ENCODE data around the gene FKBP9.
A peak's percentile ranks its signal among the peaks of the same experiment; 100 is the strongest.
"Not testable (repeated sequence)": the region's sequence is repeated elsewhere in the genome, so short reads cannot be mapped to it uniquely, and the experiment has no call there.

FKBP9 gene

DNA sequence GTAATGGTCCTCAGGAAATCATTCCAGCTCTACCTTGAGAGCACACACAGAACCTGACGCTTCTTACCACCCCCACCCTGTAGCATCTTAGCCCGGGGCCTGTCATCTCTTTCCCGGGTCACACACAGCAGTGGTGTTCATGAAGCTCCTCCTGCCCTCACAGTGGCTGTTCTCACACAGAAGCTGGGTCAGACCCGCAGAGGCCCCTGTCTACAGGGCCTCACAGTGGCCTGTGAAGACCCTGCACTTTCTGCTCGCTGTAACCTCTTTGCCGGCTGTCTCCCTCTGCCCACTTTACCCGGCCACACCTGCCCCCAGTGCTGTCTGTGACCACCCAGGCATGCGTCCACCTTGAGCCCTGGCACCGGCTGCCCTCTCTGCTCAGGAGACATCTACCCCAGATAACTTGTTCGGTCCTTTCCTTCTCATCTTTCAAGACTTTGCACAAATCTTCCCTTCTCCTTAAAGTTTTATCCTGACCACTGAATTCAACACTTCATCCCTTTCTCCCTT is 46.9 kb downstream of the FKBP9 start:
- DNase-seq (ENCODE audit: insufficient read length, low spot score); FAIRE-seq: not testable (repeated sequence)

DNA sequence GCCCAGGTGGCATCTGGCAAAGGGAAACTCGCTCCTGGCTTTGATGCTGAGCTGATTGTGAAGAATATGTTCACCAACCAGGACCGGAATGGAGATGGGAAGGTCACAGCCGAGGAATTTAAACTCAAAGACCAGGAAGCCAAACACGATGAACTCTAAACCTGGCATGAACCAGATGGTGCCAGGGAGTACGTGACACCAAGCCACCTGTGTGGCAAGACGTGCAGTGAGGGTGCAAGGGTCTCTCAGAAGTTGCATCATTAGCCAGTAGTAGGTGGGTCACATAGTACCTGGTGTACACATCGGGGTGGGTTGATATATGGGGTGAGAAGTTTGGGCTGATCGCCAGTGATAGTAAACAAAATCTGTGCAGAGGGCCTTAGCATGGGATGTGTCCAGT is 48.0 kb downstream of the FKBP9 start:
- FAIRE-seq; DNase-seq (ENCODE audit: insufficient read length, low spot score): not testable (repeated sequence)

DNA sequence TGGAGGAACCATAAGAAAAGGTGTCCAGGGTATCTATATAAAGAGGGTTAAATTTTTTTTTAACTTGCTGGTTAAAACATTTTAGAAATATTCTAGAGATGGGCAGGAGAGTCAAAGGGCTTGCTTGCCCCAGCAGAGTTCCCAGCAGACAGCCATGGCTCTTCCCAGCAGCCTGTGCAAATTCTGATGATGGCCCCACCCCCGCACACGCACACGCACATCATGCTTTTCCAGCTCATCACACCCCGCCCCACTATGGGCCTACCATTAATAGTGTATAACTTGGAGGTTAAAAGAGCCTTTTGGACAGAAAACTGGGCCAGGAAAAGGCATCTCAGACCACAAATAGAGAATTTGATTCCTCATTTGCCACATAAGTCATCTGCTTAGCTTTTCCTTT is 48.5 kb downstream of the FKBP9 start:
- not testable (repeated sequence) for FAIRE-seq; DNase-seq (ENCODE audit: insufficient read length, low spot score)

DNA sequence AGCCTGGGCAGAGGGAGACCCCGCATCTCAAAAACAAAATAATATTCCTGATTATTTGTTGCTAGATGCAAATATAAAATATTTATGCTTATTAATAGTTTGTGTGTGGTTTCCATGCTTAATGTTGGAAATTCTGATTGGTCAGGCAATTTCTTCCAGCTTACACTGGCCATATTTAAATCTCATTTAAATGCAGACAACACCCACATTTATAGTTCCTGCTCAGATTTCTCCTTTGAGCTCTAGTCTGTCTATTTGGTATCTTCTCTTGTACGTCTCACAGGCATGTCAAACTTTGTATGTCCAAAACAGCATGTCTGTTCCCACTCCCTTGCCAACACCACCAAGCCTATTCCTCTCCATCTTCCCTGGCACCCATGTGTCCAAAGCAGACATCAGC is 52.5 kb downstream of the FKBP9 start:
- no peak for DNase-seq (ENCODE audit: insufficient read length, low spot score)
- no peak for FAIRE-seq

DNA sequence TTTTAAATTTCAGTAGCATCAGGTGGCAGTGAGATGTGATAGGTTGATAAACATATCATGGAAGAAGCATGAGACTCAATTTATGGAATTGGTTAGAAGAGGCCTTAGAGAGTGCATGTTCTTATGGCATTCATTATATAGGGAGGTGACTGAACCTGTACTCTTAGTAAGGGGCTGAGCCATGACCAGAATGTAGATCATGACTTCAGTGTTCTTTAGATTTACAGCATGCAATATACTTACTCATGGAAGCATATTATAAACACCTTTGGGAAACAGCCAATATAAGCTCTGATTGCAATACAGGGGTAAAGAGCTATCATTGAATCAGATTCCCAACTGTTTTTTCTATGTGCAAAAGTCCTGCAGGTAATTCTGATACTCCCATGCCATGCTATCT is 55.1 kb downstream of the FKBP9 start:
- FAIRE-seq (no peak), DNase-seq (ENCODE audit: insufficient read length, low spot score) (no peak)

DNA sequence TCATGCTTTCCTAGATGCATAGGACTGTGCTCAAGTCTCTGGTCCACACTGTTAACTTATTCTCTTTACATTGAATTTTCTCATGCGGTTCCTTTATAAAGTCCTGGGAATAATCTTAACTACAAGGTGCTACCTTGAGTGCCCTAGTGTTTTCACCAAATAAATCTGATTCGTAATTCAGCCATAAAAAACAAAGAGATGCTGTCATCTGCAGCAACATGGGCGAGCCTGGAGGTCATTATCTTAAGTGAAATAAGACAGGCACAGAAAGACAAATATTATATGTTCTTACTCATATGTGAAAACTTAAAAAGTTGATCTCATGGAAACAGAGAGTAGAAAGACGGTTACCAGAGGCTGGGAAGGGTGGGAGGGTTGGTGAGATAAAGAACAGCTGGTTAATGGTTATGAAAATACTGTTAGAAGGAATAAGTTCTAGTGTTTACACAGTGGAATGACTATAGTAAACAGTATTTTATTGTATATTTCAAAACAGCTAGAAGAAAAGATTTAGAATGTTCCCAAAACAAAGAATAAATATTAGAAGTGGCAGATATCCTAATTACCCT is 67.0 kb downstream of the FKBP9 start:
- DNase-seq (ENCODE audit: insufficient read length, low spot score) = no peak
- no peak for FAIRE-seq

DNA sequence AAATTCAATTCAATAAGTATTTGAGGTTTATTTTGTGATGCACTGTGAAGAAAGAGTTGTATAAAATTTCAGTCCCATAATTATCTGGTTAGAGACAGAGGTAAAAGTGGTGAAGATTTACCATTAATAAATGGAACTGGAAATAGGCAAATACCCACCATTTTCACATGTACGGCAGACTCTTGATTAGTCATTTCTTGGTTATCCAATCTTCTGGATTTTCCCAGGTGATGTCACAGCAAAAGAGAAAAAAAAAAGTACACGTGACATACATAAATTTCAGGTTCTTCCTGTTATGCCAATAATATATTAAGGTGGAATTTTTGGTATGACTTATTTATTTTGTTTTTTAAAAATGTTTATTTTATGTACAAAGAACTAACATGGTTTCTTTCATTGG is 78.5 kb downstream of the FKBP9 start:
- DNase-seq (ENCODE audit: insufficient read length, low spot score) (no peak), FAIRE-seq (no peak)

DNA sequence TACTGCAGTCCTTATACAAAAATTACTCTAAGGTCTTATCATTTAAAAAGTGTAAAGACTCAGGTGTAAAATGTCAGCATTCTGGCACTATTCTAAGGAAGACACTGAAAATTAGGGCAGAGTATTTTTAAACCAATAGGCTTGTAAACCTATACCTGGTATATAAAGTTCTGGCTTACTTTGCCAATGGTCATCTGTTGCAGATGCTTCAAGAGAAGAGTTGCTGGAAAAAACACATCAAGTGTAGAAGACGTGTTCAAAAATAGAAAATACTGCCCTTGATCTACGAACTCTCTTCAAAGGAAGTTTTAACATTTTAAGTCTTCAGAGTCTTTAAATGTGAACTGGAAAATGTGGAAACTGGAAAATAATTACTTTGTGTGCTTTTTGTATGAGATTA is 81.4 kb downstream of the FKBP9 start:
- FAIRE-seq (no peak), DNase-seq (ENCODE audit: insufficient read length, low spot score) (no peak)

DNA sequence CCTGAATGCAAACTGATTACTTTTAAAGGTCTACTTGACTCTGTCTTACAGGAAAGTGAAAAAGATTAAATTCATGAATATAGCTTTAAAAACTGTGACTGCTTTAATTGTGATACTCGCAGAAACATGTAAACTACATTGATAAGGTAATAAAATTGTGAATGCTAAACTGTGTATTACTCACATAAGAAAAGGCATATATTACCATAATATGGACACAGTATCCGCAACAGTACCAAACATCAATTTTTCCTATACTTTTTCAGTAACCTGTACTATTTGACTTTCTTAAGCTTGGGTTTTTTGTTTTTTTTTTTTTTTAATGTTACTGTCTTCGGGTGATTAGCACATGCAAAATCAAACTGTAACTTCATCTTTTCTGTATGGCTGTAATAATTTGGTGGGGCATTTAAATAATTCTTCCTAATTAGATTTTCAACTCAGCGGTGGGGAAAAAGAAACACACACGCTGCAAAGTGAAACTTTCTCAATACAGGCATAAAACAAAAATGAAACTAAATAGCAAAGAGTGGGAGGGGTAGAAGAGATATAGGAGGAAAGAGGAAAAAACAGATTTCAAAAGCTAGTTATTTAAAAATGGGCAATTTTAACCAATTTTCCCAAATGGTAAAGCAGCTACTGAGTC is 82.1 kb downstream of the FKBP9 start:
- no peak for DNase-seq (ENCODE audit: insufficient read length, low spot score)
- FAIRE-seq = no peak

DNA sequence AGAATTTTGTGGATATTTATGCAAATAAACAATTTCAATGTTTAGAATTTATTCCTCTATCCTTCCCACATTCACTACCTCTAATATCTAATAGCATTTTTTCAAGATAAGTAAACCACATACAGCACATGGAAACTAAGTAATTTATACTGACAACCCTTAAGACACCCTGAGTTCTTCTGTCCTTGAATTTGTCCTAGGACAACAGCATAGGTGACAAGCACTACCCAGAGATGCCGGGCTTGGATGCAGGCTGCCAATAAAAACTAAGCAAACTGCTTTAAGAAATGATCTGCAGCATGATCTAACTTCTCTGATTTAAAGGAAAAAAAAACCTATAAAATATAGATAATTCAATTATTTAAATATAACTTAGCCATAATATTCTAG is 82.7 kb downstream of the FKBP9 start:
- FAIRE-seq (no peak), DNase-seq (ENCODE audit: insufficient read length, low spot score) (no peak)

DNA sequence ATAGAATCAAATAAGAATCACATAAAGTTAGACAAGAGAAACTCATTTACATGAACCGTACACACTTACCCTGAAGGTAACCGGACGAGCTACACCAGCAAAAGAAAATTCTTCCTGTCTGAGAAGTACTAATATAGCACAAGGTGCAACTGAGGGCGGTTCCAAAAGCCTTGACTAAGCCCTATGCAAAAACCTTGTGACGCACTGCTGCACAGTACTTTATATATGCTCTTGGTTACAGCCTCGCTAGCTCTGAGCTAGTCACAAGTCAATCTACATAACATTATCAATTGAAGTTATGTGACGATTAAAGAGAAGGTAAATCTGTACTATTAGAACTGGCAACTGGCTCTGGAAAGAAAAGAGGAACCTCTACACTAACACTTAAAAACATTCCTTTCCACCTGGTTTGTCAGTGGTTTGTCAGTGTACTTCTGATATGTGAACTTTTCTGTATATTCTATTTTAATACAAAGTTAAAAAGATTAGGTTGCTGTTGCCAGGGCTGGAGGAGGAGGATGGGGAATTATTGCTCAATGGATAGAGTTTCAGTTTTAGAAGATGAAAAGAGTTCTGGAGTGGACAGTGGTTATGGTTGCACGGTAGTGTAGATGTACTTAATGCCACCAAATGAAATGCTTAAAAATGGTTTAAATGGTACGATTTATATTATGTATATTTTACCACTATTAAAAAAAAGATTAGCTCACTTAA is 83.7 kb downstream of the FKBP9 start:
- no peak for DNase-seq (ENCODE audit: insufficient read length, low spot score)
- no peak for FAIRE-seq

DNA sequence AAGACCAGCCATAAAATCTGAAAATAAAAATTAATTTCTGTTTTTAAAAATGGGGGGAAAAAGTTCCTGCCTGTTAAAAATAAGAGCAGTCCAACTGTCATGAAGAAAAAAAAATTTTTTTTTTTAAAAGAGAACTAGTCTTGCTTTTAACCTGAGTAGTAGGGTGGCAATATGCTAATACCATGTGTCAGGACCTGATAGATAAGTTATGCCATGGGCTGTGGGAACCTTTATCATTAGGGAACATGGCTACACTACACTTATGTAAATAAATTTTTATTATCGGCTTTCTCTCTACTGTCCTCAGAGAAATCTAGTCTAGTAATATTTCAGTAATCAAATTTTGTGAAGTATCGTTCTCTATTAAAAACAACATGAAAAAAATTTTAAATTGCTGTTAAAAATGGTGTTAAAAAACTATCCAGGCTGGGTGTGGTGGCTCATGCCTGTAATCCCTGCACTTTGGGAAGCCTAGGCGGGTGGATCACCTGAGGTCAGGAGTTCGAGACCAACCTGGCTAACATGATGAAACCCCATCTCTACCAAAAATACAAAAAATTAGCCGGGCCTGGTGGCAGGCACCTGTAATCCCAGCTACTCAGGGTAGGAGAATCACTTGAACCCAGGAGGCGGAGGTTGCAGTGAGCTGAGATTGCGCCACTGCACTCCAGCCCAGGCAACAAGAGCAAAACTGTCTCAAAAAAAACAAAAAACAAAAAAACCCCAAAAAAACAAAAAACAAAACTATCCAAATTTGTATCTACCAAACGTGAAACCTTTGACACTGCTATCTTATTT is 84.6 kb downstream of the FKBP9 start:
- DNase-seq (ENCODE audit: insufficient read length, low spot score) = no peak

DNA sequence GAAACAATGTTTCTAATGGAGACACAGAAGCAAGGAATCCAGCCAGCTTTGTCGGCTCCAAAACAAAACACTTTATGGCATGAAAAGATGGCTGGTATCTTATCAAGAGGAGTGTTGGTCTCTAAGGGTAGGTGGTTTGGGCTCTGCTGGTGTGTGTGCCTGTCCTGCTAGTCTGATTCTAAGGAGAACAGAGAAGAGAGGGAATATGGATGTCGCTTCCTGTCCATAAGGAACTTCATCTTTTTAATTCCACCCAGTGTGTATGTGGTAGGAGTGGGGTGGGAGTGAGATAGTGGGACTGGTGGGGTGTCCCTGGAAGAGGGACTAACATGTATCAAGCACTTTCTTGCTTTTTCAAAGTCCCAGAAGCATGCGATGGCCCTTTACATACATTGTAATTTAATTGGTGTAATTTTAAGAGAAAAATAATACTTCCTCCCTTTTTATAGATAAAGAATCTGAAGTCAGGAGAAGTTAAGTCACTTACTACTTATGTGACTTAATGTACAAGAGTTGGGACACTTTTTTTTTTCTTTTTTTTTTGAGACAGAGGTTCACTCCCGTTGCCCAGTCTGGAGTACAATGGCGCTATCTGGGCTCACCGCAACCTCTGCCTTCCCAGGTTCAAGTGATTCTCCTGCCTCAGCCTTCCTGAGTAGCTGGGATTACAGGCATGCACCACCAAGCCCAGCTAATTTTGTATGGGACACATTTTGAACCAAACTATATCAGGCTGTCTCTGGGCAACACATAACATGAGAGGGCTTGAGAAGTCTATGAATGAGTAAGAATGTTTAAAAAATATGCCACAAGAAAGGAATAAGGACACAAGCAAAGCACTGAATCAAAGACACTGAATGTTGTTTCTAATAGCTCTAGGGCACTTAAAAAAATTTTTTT is 86.5 kb downstream of the FKBP9 start:
- DNase-seq (ENCODE audit: insufficient read length, low spot score) (no peak), FAIRE-seq (no peak)

More for the DNA sequence above, 84.6 kb downstream of the FKBP9 start:
- FAIRE-seq = no peak

DNA sequence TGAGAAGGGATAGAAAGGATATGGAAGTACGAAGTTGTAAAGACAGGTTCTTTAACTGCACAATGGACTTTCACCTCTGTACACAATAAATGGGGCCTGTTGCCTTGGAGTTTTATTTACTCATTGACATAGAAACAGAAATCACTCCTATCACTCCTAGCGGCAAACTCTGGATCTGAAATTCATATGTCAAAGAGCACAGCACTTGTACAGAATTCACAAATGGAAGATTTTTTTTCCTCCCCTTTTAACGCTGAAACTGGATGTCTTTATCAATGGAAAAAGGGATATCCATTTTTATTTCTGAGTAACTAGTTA is 87.1 kb downstream of the FKBP9 start:
- DNase-seq (ENCODE audit: insufficient read length, low spot score) (no peak), FAIRE-seq (no peak)

DNA sequence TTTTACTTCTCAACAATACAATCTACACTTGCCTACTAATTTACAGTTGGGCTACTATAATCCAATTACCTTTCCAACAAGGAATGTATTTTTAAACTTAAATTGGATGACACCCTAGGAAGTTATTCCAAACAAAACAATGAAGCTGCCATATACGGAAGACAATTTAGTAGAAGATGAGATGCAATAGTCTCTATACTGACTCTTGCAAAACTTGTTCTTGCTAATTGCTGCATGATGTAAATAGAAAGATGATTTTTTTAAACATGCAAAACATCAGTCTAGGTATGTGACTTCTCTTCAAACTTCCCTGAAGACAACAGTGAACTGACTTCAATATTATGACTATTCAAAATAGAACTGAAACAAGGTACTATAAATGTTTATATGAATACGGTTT is 87.7 kb downstream of the FKBP9 start:
- FAIRE-seq (no peak), DNase-seq (ENCODE audit: insufficient read length, low spot score) (no peak)

DNA sequence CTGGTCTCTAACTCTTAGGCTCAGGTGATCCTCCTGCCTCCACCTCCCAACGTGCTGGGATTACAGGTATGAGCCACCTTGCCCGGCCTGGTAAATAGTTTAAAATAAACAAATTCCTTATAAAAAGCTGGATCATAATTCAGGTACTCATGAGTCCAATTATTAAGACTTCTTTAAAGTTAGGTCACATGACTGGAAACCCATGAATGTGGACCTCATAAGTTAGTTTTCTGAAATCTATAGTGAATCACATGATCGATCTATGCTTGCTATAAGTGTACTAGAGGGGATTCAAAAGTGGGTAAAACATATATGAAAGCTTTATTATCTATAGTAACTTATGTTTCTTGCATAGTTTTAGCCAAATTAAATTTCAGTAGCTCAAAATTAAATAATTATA is 91.0 kb downstream of the FKBP9 start:
- FAIRE-seq = no peak
- DNase-seq (ENCODE audit: insufficient read length, low spot score) = no peak

DNA sequence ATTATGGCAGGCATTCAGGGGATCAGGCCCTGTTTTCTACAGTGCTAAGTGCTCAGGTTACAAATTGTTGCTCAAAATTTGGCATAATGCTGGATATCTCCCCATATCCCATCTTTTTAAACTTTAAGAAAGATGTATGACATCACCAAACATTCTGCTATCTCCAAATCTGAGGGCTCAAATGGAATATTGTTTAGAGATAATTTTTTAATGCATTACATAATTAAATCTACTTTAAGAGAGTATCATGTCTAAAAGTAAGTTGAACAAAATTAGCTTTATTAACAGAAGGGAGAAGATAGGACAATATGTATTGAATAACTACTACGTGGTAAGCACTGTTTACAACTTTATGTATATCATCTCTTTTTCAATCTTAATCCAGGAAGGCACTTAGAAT is 91.5 kb downstream of the FKBP9 start:
- DNase-seq (ENCODE audit: insufficient read length, low spot score) = no peak
- no peak for FAIRE-seq

DNA sequence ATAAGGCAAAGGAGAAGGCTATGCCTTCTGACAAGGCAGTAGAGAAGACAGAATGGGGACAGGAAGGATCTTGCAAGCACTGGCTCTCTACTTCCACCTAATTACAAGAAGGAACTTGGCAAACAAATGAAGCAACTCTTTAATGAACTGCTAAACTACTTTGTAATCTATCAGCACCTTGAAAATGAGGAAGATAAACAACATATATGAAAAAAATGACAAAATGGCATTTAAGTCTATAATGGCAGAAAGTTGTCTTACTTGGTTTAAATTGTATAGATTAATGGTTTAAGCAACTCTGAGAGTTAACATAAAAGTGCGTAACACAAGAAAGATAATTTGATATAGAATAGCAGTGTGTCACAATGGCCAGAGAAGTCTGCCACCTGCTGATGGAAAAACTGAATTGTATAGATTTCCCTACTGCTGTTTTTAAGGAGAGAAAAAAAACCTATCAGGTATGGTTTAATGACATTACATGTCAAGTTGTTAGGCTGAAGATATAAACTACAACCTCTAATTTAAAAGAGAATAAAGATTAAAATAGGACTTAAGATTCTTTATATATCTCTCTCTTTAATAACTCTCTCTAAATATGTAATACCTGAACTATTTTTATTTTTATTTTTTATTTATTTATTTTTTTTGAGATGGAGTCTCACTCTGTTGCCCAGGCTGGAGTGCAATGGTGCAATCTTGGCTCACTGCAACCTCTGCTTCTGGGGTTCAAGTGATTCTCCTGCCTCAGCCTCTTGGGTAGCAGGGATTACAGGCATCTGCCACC is 93.5 kb downstream of the FKBP9 start:
- DNase-seq (ENCODE audit: insufficient read length, low spot score) (peak; percentile 40), FAIRE-seq (no peak)

DNA sequence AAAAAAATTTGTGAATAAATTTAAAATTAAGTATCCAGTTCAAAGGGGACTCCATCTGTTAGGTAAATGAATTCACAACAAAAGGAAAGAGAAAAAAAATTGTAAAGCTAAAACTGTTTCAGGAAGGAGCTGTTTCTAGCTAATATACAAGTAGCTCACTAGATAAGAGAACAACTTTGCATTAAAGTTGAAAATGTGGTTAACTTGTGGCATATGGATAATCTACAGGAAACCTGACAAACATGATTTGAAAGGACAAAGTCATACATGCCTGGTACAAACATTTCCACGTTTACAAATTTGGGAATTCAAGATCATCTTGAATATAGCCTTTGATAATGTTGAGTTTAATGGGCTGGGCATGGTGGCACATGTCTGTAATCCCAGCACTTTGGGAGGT is 96.5 kb downstream of the FKBP9 start:
- DNase-seq (ENCODE audit: insufficient read length, low spot score) (no peak), FAIRE-seq (no peak)

All from HTR-8/SVneo (cell line).